ENCODE measurements around the gene LPCAT2. TPM values are rescaled to one million over a fixed set of nuclear protein-coding genes. Genes with fewer than 3 reads are reported as not detected.

The LPCAT2 gene
- total and polyA plus RNA-seq, 2 donors (not counting 1 experiment from before 2014, with no cell fraction given): 0.15 to 0.59 TPM

- no peak for DNase-seq
- no peak for ATAC-seq (ENCODE audit: low read depth)
- intact Hi-C loops (cut with micrococcal nuclease): no loop called here
- no peaks in the 10 kb centered on the region for H3K36me3 ChIP-seq (replicated peaks in 1 of 2; ENCODE audit: control extremely low read depth in 1 of 2, control insufficient read depth in 1 of 2, extremely low read depth in 1 of 2, insufficient read depth in 2 of 2, low read length in 1 of 2)
- H3K27me3 ChIP-seq (replicated peaks in 1 of 4; ENCODE audit: control extremely low read depth in 1 of 4, control insufficient read depth in 3 of 4, insufficient read depth in 4 of 4, low read length in 3 of 4): no peaks in the 10 kb centered on the region
- ChIA-PET POLR2A (no interaction called here), CTCF (no interaction called here)
- WGBS (ENCODE audit: insufficient coverage): 95% methylated on average over 2 of the region's 3 CpGs
- no peaks in the 10 kb centered on the region for H3K9me3 Mint-ChIP-seq (ENCODE audit: insufficient read depth)
- H3K4me2 ChIP-seq (replicated peaks; ENCODE audit: low read depth, low read length, poor library complexity, severe bottlenecking): no peak overlapping the region
- H3K27me3 Mint-ChIP-seq: peaks cover 3% of the 10 kb centered on the region
- no peaks in the 10 kb centered on the region for H4K20me1 ChIP-seq (ENCODE audit: control insufficient read depth, insufficient read depth, low read length, poor library complexity, severe bottlenecking)
- H2AFZ ChIP-seq (ENCODE audit: insufficient read depth, low read depth, low read length, poor library complexity, severe bottlenecking): no peak overlapping the region
- H3K4me1 ChIP-seq (ENCODE audit: control insufficient read depth in 2 of 2, insufficient read depth in 2 of 2, low read length in 2 of 2): no peaks in the 10 kb centered on the region
- no peaks in the 10 kb centered on the region for H3K79me2 ChIP-seq (ENCODE audit: control insufficient read depth, insufficient read depth, low read length)
- H3K9me3 ChIP-seq (ENCODE audit: control extremely low read depth in 1 of 3, control insufficient read depth in 2 of 3, insufficient read depth in 1 of 3, low read length in 2 of 3): no peaks in the 10 kb centered on the region
- no peak overlapping the region for H3K4me3 Mint-ChIP-seq
- no peak overlapping the region for H3K9ac ChIP-seq (ENCODE audit: low read length)
- TF ChIP-seq EZH2 (IDR thresholded peaks at IDR 0.05; ENCODE audit: borderline replicate concordance, insufficient read depth, low read depth, low read length, poor library complexity, severe bottlenecking) (no peak), CTCF (IDR thresholded peaks at IDR 0.05) (no peak)
- no peaks in the 10 kb centered on the region for H3K4me1 Mint-ChIP-seq
- H3K27ac ChIP-seq (ENCODE audit: low read length in 2 of 2): no peak overlapping the region
- no peak overlapping the region for H3K27ac Mint-ChIP-seq
- H3K4me3 ChIP-seq (ENCODE audit: control extremely low read depth in 1 of 5, extremely low read depth in 1 of 5, insufficient read depth in 1 of 5, low read depth in 2 of 5, low read length in 4 of 5): no peak overlapping the region
These were observed 58.5 kb downstream of the LPCAT2 start for GRCh38 chr16:55567382-55567781.

GRCh38 chr16:55568207-55568606 is 59.3 kb downstream of the LPCAT2 start:
- TF ChIP-seq EZH2 (IDR thresholded peaks at IDR 0.05; ENCODE audit: borderline replicate concordance, insufficient read depth, low read depth, low read length, poor library complexity, severe bottlenecking) (no peak), CTCF (IDR thresholded peaks at IDR 0.05) (no peak)
- Histone ChIP-seq H3K9ac (ENCODE audit: low read length) (no peak overlapping the region), H3K79me2 (ENCODE audit: control insufficient read depth, insufficient read depth, low read length) (no peaks in the 10 kb centered on the region), H3K9me3 (ENCODE audit: control extremely low read depth in 1 of 3, control insufficient read depth in 2 of 3, insufficient read depth in 1 of 3, low read length in 2 of 3) (no peaks in the 10 kb centered on the region), H3K27me3 (replicated peaks in 1 of 4; ENCODE audit: control extremely low read depth in 1 of 4, control insufficient read depth in 3 of 4, insufficient read depth in 4 of 4, low read length in 3 of 4) (no peaks in the 10 kb centered on the region), H3K4me1 (ENCODE audit: control insufficient read depth in 2 of 2, insufficient read depth in 2 of 2, low read length in 2 of 2) (no peaks in the 10 kb centered on the region), H3K4me3 (ENCODE audit: control extremely low read depth in 1 of 5, extremely low read depth in 1 of 5, insufficient read depth in 1 of 5, low read depth in 2 of 5, low read length in 4 of 5) (no peak overlapping the region), H3K27ac (ENCODE audit: low read length in 2 of 2) (no peak overlapping the region), H3K36me3 (replicated peaks in 1 of 2; ENCODE audit: control extremely low read depth in 1 of 2, control insufficient read depth in 1 of 2, extremely low read depth in 1 of 2, insufficient read depth in 2 of 2, low read length in 1 of 2) (no peaks in the 10 kb centered on the region), H4K20me1 (ENCODE audit: control insufficient read depth, insufficient read depth, low read length, poor library complexity, severe bottlenecking) (no peaks in the 10 kb centered on the region), H3K4me2 (replicated peaks; ENCODE audit: low read depth, low read length, poor library complexity, severe bottlenecking) (no peak overlapping the region), H2AFZ (ENCODE audit: insufficient read depth, low read depth, low read length, poor library complexity, severe bottlenecking) (no peak overlapping the region)
- 83% methylated on average over 1 of the region's 3 CpGs for WGBS (ENCODE audit: insufficient coverage)
- Mint-ChIP-seq H3K9me3 (ENCODE audit: insufficient read depth) (no peaks in the 10 kb centered on the region), H3K27me3 (peaks cover 3% of the 10 kb centered on the region), H3K27ac (no peak overlapping the region), H3K4me3 (no peak overlapping the region), H3K4me1 (no peaks in the 10 kb centered on the region)
- intact Hi-C loops (cut with micrococcal nuclease): no loop called here
- ATAC-seq (ENCODE audit: low read depth): no peak
- POLR2A ChIA-PET: no interaction called here
- CTCF ChIA-PET: no interaction called here
- DNase-seq: no peak

Data from B cell (primary cell).